ENCODE data around the gene MGAM2. TPM values are rescaled to one million over a fixed set of nuclear protein-coding genes. Genes with fewer than 3 reads are reported as not detected.

The MGAM2 gene
- total and polyA plus RNA-seq, 10 of the 15 experiments (the other 5 are each of a cell fraction or from before 2014, with no cell fraction given) = 0.01 to 0.16 (median 0.03) TPM; not detected in 6

DNA sequence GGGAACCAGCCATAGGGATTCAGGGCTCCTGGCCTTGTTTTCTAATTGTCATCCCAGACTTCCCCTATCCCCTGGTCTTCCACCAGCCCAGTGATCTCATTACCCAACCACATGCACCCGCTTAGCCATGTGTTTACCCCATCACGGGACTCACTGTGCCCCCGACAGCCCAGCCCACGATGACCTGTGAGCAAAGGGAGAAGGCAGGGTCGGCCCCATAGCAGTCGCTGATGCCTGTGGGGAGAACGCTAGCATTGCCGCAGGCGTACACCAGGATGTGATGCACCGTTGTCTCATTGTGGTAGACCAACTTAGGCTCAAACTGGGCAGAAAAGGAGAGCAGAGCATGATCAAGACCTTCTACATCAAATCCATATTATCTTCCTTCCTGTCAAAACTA lies 132.3 kb downstream of the MGAM2 start:
- ChIA-PET POLR2A (no interaction called here), RAD21 (ENCODE audit: unreplicated experiment) (no interaction called here), SMC1A (ENCODE audit: uncharacterized antibody, unreplicated experiment) (no interaction called here), CTCF (no interaction called here)
- intact Hi-C loops (cut with micrococcal nuclease; ENCODE audit: unreplicated experiment) = no loop called here
- FAIRE-seq (no peak), DNase-seq (ENCODE audit: low read depth, low spot score) (no peak), ATAC-seq (no peak)
- Histone ChIP-seq H2AFZ (ENCODE audit: control insufficient read depth, low read depth, low read length) (no peak overlapping the region), H3K9ac (ENCODE audit: control insufficient read depth, insufficient read depth, low read length) (no peak overlapping the region), H3K79me2 (ENCODE audit: control insufficient read depth, insufficient read depth, low read length) (no peaks in the 10 kb centered on the region), H3K4me1 (ENCODE audit: control insufficient read depth, insufficient read depth, low read length) (no peaks in the 10 kb centered on the region), H3K4me2 (ENCODE audit: control insufficient read depth, insufficient read depth) (no peak overlapping the region), H3K27me3 (replicated peaks in 1 of 2; ENCODE audit: control insufficient read depth in 2 of 2, insufficient read depth in 2 of 2, low read length in 1 of 2) (no peaks in the 10 kb centered on the region; a peak in 1 of 4 replicates), H4K20me1 (ENCODE audit: control insufficient read depth, insufficient read depth) (no peaks in the 10 kb centered on the region), H3K9me3 (replicated peaks; ENCODE audit: control insufficient read depth, insufficient read depth, low read length) (no peaks in the 10 kb centered on the region), H3K4me3 (no peak overlapping the region), H3K27ac (ENCODE audit: control insufficient read depth, insufficient read depth) (no peak overlapping the region), H3K36me3 (ENCODE audit: control insufficient read depth in 2 of 2, insufficient read depth in 2 of 2, low read length in 1 of 2) (no peaks in the 10 kb centered on the region)
- no TSS peak for BruUV-seq (replicated peaks)
- TF ChIP-seq ATF3 (IDR thresholded peaks at IDR 0.05; ENCODE audit: borderline replicate concordance, extremely low read depth, low read depth, low read length) (no peak), STAT3 (IDR thresholded peaks at IDR 0.05; ENCODE audit: low read depth, low read length) (no peak)
- in situ Hi-C loops (cut with MboI) = no loop called here
- 32% methylated on average over 10 of the region's 10 CpGs for WGBS (ENCODE audit: insufficient coverage, insufficient replicate concordance, low lambda C conversion rate, missing lambda C conversion rate)

DNA sequence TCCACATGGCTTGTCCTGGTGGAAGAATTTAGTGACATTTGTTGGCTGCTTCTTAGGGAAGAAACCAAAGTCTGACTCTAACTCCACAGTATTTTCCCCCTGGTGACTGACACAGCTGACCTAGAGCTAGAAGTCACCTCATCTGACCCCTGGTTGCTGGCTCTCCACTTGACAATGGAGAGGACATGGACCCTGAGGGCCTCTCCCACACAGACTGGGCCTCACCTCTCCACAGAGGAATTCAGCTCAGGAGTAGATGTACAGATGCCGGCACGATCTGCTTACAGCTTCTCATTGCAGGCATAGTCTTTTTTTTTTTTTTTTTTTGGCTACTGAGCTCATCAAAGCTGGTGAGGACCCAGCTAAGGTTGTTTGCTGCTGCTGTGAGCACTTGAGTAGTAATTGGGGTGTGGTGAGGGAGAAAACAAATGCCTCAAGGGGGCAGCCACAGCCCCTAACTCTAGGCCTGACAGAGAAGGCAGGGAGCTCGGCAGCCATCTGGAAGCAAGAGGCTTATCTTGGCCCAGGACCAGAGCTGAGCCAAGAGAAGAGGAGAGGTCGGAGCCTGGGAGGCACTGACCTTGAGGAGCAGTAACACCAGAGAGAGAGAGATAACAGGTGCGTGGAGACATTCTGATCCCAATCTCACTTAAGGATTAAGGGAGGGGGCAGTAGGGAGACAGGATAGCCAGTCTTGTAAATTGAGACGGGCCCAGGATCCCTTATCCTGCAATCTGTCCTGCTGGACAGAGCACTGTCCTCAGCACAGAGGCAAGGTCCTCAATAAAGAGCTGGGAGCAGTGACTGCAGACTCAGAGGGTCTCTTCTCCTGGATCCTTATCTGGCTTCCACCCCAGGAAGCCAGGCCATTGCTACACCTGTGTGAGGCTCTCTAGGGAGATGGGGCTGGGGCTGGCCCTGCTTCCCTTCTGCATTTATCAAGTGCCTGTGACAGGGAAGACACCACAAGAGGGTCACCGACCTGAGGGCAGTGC lies 136.9 kb downstream of the MGAM2 start:
- H3K9me3 ChIP-seq (replicated peaks; ENCODE audit: control insufficient read depth, insufficient read depth, low read length) = no peaks in the 10 kb centered on the region
- FAIRE-seq (no peak), ATAC-seq (no peak), DNase-seq (ENCODE audit: low read depth, low spot score) (no peak)
- WGBS (ENCODE audit: insufficient coverage, insufficient replicate concordance, low lambda C conversion rate, missing lambda C conversion rate) = 28% methylated on average over 7 of the region's 7 CpGs
- no peaks in the 10 kb centered on the region for H3K36me3 ChIP-seq (ENCODE audit: control insufficient read depth in 2 of 2, insufficient read depth in 2 of 2, low read length in 1 of 2)
- CTCF ChIA-PET = interaction anchor here (0.6 kb wide), 2 partner anchors 12 to 1795 kb away, joined by 3 read pairs; no protein-coding TSS in a partner anchor
- H3K79me2 ChIP-seq (ENCODE audit: control insufficient read depth, insufficient read depth, low read length) = no peaks in the 10 kb centered on the region
- H3K4me1 ChIP-seq (ENCODE audit: control insufficient read depth, insufficient read depth, low read length) = no peaks in the 10 kb centered on the region
- BruUV-seq (replicated peaks) = no TSS peak
- POLR2A ChIA-PET = no interaction called here
- in situ Hi-C loops (cut with MboI) (no loop called here), intact Hi-C loops (cut with micrococcal nuclease; ENCODE audit: unreplicated experiment) (no loop called here)
- no peak overlapping the region for H2AFZ ChIP-seq (ENCODE audit: control insufficient read depth, low read depth, low read length)
- H4K20me1 ChIP-seq (ENCODE audit: control insufficient read depth, insufficient read depth) = no peaks in the 10 kb centered on the region
- H3K27ac ChIP-seq (ENCODE audit: control insufficient read depth, insufficient read depth) = no peak overlapping the region
- H3K27me3 ChIP-seq (replicated peaks in 1 of 2; ENCODE audit: control insufficient read depth in 2 of 2, insufficient read depth in 2 of 2, low read length in 1 of 2) = no peaks in the 10 kb centered on the region; a peak in 1 of 4 replicates
- no peak overlapping the region for H3K4me2 ChIP-seq (ENCODE audit: control insufficient read depth, insufficient read depth)
- TF ChIP-seq, protein P1, sequence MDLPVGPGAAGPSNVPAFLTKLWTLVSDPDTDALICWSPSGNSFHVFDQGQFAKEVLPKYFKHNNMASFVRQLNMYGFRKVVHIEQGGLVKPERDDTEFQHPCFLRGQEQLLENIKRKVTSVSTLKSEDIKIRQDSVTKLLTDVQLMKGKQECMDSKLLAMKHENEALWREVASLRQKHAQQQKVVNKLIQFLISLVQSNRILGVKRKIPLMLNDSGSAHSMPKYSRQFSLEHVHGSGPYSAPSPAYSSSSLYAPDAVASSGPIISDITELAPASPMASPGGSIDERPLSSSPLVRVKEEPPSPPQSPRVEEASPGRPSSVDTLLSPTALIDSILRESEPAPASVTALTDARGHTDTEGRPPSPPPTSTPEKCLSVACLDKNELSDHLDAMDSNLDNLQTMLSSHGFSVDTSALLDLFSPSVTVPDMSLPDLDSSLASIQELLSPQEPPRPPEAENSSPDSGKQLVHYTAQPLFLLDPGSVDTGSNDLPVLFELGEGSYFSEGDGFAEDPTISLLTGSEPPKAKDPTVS (IDR thresholded peaks at IDR 0.05; ENCODE audit: low read depth, low read length) = no peak
- TF ChIP-seq TCF7 (IDR thresholded peaks at IDR 0.05; ENCODE audit: borderline replicate concordance) (no peak), FOXM1 (IDR thresholded peaks at IDR 0.05; ENCODE audit: low read depth, low read length) (no peak), NR2F1 (conservative IDR thresholded peaks at IDR 0.05) (no peak), BACH1 (IDR thresholded peaks at IDR 0.05; ENCODE audit: borderline replicate concordance) (no peak), SMAD5 (IDR thresholded peaks at IDR 0.05; ENCODE audit: low read depth) (no peak), FOS (IDR thresholded peaks at IDR 0.05; ENCODE audit: borderline replicate concordance, extremely low read depth, insufficient read length) (no peak), USF1 (IDR thresholded peaks at IDR 0.05; ENCODE audit: borderline replicate concordance, extremely low read length, insufficient read depth, low read depth, low read length) (no peak), HDAC2 (IDR thresholded peaks at IDR 0.05) (no peak)
- RAD21 ChIA-PET (ENCODE audit: unreplicated experiment) = no interaction called here
- no peak overlapping the region for H3K9ac ChIP-seq (ENCODE audit: control insufficient read depth, insufficient read depth, low read length)
- SMC1A ChIA-PET (ENCODE audit: uncharacterized antibody, unreplicated experiment) = no interaction called here
- no peak overlapping the region for H3K4me3 ChIP-seq
